SJSA1 (cell line): ENCODE data around the gene HIPK4. TPM values are rescaled to one million over a fixed set of nuclear protein-coding genes. Genes with fewer than 3 reads are reported as not detected.

Source experiments
- DNase-seq, 2 experiments: peaks; one replicate each; pipeline ENCODE4 v3.0.0-alpha.2; 2015 to 2020; ENCODE audit warnings: low spot score in 2 of 2, low read depth in 1 of 2
- H3K27ac ChIP-seq: fragments of 250-450 bp; sonication (Bioruptor Pico); 2 replicates; pipeline ENCODE4 v1.5.1; 2020; ENCODE audit warnings: mild to moderate bottlenecking, moderate library complexity
- H3K27me3 ChIP-seq: fragments of 250-450 bp; sonication (Bioruptor Pico); replicated peaks from 2 replicates; pipeline ENCODE4 v1.5.1; 2020; ENCODE audit warnings: mild to moderate bottlenecking, moderate library complexity
- H3K36me3 ChIP-seq: fragments of 250-450 bp; sonication (Bioruptor Pico); 2 replicates; pipeline ENCODE4 v1.5.1; 2020; ENCODE audit warnings: mild to moderate bottlenecking
- H3K4me1 ChIP-seq: fragments of 250-450 bp; sonication (Bioruptor Pico); replicated peaks from 2 replicates; pipeline ENCODE4 v1.6.1; 2021; ENCODE audit warnings: mild to moderate bottlenecking
- H3K4me3 ChIP-seq: fragments of 250-450 bp; sonication (Bioruptor Pico); 2 replicates; pipeline ENCODE4 v1.5.1; 2020; ENCODE audit warnings: mild to moderate bottlenecking
- H3K9me3 ChIP-seq: fragments of 250-450 bp; sonication (Bioruptor Pico); replicated peaks from 2 replicates; pipeline ENCODE4 v1.5.1; 2020; ENCODE audit warnings: mild to moderate bottlenecking
- total RNA-seq: library from RNA; depleted of rRNA; stranded (reverse); fragments of >200 nt; shearing (Covaris generic); gene quantifications from 2 replicates; pipeline ENCODE4 v1.2.3, GENCODE V29; 2014

The HIPK4 gene
- total RNA-seq, 1 experiment from 2014 or later, result 0.08 TPM

- peaks cover 22% of the 10 kb centered on the region for H3K4me1 ChIP-seq
- no peaks in the 10 kb centered on the region for H3K9me3 ChIP-seq
- no peaks in the 10 kb centered on the region; the same call in 1 of the 2 replicates for H3K36me3 ChIP-seq
- no peaks in the 10 kb centered on the region for H3K27me3 ChIP-seq
- H3K4me3 ChIP-seq, result no peak overlapping the region
- DNase-seq, result no peak
- no peak overlapping the region for H3K27ac ChIP-seq
Observed at GRCh38 chr19:40360708-40361241, 29.2 kb downstream of the HIPK4 start.

- Histone ChIP-seq H3K4me3 (no peak overlapping the region), H3K9me3 (no peaks in the 10 kb centered on the region), H3K4me1 (peaks cover 19% of the 10 kb centered on the region), H3K36me3 (no peaks in the 10 kb centered on the region; the same call in 1 of the 2 replicates), H3K27me3 (no peaks in the 10 kb centered on the region), H3K27ac (no peak overlapping the region)
- no peak for DNase-seq
Observed at GRCh38 chr19:40360020-40360707, 29.8 kb downstream of the HIPK4 start.

DNA sequence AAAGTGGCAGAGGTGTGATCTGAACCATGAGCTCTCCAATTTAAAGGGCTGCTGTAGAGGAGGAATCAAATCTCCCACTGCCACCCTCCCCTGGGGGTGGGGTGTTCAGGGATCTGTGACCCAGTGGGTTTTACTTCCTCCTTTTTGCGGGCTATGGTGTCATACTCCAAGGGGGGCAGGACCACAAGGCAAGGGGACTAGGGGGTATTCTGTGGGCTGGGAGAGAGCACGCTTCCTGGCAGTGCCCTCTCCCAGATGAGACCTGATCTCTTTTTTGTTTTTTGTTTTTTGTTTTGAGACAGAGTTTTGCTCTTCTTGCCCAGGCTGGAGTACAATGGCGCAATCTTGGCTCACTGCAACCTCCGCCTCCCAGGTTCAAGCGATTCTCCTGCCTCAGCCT lies 31.2 kb downstream of the HIPK4 start:
- Histone ChIP-seq H3K4me1 (peaks cover 18% of the 10 kb centered on the region), H3K4me3 (no peak overlapping the region), H3K9me3 (no peaks in the 10 kb centered on the region), H3K27me3 (no peaks in the 10 kb centered on the region), H3K27ac (no peak overlapping the region), H3K36me3 (no peaks in the 10 kb centered on the region; the same call in 1 of the 2 replicates)
- no peak for DNase-seq

DNA sequence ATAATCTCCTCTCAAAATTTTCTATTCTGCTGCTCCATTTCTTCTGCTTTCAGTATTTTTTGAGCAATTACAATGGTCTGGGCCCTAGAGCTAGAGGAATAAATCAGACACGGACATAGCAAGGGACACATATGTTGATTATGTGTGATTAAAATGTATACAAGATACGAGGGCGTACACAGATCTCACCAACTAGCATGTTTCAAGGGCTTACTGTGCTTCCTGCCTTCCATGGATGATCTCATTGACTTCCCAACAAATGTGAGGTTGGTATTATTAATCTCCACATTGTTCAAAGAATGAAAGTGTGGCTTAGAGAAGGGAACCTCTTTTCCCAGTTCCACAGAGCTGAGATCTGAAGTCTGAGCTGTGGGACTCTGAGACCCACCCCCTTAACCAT lies 32.3 kb downstream of the HIPK4 start:
- Histone ChIP-seq H3K9me3 (no peaks in the 10 kb centered on the region), H3K4me1 (peaks cover 18% of the 10 kb centered on the region), H3K36me3 (no peaks in the 10 kb centered on the region; the same call in 1 of the 2 replicates), H3K27me3 (no peaks in the 10 kb centered on the region), H3K27ac (peak overlapping the region; percentile 69), H3K4me3 (no peak overlapping the region)
- DNase-seq, result peak in 1 of 2 experiments; percentile 24

DNA sequence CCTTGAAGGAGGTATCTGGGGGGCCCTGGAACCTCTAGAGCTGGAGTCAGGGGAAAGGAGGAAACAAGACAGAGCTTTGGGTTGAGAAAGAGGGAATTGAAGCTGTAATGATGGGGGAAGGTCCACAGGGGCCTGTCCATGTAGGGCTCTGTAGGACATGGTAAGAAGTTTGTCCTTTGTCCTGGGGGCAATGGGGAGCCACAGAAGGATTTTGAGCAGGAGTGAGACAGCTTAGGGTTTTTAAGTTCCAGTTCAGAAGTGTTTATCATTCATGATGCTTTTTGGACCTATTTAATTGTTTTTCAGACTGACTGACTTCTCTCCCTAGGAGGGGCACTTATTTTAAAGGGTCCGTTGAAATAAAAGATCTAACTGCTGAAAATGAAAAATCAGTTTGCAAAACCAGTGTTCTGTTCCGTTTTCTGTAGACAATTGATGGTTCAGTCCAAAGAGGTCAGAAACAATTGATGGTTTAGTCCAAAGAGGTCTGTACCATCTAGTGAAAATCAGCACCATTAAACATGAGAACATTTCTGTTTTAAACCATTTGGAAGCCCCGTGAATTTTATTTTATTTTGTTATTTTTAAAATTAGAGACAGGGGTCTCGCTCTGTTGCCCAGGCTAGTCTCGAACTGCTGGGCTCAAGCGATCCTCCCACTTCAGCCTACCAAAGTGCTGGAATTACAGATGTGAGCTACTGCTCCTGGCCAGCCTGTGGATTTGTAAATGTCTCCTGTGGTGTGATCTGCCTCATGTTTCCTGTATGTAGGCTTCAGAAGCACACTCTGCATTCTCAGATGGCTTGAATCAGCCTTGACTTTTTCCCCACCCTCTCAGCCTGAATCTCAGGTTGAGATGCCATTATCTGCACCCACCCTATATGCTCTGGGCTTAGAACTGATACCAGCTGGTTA lies 33.0 kb downstream of the HIPK4 start:
- no peaks in the 10 kb centered on the region for H3K27me3 ChIP-seq
- H3K9me3 ChIP-seq, result no peaks in the 10 kb centered on the region
- no peak for DNase-seq
- H3K4me3 ChIP-seq, result no peak overlapping the region
- H3K4me1 ChIP-seq, result peaks cover 18% of the 10 kb centered on the region
- H3K27ac ChIP-seq, result peak overlapping the region; percentile 69
- H3K36me3 ChIP-seq, result no peaks in the 10 kb centered on the region; the same call in 1 of the 2 replicates

DNA sequence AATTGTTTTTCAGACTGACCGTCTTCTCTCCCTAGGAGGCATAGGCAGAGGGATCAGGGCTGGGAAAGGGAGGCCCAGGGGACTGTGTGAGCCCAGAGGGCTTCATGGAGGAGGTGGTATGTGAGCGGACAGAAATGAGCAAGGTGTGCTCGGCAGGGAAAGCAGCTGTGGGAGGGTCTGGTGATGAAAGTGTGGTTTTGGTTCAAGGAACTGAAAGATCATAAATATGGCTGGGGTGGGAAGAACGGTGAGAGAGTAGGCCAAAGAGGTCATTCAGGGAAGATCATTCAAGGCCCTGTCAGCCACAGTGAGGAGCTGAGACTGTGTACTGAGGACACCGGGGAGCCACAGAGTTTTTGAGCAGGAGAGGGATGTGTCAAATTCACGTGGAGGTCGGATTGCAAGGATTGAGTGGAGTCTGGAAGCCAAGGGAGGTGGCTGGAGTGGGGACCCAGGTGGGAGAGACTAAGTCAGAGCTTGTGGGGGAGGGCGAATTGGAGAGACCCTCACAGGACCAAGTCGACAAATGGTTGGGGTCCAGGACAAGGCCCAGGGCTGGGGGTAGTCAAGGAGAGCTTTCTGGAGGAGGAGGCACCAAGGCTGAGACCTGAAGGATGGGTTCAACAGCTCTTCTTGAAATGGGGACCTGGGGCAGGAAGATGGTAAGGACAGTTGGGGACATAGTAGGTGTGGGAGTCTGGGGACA lies 33.9 kb downstream of the HIPK4 start:
- Histone ChIP-seq H3K27ac (no peak overlapping the region), H3K27me3 (no peaks in the 10 kb centered on the region), H3K4me3 (no peak overlapping the region), H3K36me3 (no peaks in the 10 kb centered on the region; the same call in 1 of the 2 replicates), H3K9me3 (no peaks in the 10 kb centered on the region), H3K4me1 (peaks cover 18% of the 10 kb centered on the region)
- no peak for DNase-seq

DNA sequence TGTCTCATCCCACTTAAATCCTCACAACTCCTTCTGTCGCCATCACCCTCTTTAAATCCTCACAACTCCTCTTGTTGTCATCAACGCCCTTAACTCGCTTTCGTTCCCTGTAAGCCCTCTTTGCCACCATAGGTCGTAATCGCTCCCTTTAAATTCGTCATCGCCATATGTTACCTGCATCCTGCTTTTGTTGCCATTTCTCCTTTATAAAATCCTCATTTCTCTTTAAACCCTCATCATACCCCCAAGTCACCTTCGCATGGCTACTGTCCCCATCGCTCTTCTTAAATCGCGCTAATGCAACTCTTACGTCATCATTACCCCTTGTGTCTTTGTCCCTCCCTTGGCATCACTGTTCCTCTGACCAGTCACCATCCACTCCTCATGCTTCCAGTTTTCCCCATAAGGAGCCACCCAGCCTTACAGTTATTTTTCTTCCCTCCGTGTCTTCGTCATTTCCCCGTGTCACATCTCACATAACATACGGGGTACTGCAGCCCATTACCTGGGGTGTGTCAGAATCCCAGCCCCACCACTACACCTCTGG lies 40.9 kb downstream of the HIPK4 start:
- DNase-seq, result peak in 1 of 2 experiments; percentile 54
- peaks cover 3% of the 10 kb centered on the region; the same call in 1 of the 2 replicates for H3K36me3 ChIP-seq
- peaks cover 7% of the 10 kb centered on the region for H3K4me1 ChIP-seq

DNA sequence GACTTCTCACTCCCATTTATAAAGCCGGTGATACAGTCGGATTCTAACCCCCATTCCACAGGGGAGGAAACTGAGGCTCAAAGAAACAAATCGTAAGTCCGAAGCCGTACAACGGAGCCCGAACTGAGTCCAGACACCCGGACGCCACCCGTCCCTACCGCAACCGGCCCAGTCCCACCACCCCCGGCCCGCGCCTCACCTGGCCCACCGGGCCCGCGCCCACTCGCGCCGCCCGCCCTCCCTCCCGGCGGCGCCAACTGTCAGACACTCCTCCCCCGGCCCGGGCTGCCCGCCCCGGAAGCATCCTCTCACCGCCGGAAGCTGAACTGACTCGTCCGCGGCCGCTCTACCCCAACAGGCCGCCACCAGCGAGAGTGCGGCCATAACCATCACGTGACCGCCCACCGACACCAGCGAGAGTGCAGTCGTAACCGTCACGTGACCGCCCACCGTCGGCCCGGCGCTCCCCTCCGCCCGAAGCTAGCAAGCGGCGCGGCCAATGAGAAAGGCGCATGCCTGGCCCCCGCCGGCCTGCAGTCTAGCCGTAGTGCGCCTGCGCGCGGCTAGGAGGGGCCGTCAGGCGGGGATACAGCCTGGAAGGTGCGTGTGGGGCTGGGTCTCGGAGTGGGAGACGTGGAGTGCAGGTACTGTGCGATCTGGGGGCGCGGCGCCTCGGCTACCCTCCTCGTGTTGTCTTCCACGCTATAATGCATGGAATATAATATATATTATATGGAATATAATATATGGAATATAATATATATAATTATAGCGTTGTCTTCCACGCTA lies 41.7 kb downstream of the HIPK4 start, which contains the start of the genes C19orf47 and PLD3:
C19orf47 (minus strand) TSS at position 273 of the 789 bp plus-strand sequence. CDS start 6,540 bp downstream, outside the sequence.
PLD3 (plus strand) TSS at position 571 of the 789 bp plus-strand sequence. CDS start 17,789 bp downstream, outside the sequence.
- DNase-seq, result peak; percentile 98 to 99
- peaks cover 7% of the 10 kb centered on the region for H3K4me1 ChIP-seq
- H3K27ac ChIP-seq, result peak within 1 kb of the TSS; percentile 22
- H3K36me3 ChIP-seq, result peaks cover 3% of the 10 kb centered on the region; the same call in 1 of the 2 replicates
- peak within 1 kb of the TSS; percentile 56 for H3K4me3 ChIP-seq
- no peaks in the 10 kb centered on the region for H3K9me3 ChIP-seq
- no peaks in the 10 kb centered on the region for H3K27me3 ChIP-seq

More for the DNA sequence above, 40.9 kb downstream of the HIPK4 start:
- no peaks in the 10 kb centered on the region for H3K9me3 ChIP-seq
- H3K27me3 ChIP-seq, result no peaks in the 10 kb centered on the region
- peak overlapping the region; percentile 56 for H3K4me3 ChIP-seq
- peak overlapping the region; percentile 3 for H3K27ac ChIP-seq

DNA sequence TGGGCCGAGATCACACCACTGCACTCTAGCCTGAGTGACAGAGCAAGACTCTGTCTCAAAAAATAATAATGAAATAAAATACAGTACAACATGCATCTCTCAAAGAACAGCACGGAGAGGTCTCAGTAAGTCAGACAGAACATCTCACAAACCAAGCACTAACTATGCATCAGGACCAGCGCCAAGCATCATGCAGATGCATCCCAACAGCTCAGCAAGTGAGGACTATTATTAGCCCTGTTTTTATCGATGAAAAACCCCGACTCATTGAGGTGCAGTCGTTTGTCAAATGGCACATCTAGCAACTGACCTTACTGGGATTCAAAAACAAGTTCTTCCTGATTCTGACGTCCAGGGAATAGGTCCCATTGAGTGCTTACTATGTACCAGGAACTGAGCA lies 45.6 kb downstream of the HIPK4 start:
- Histone ChIP-seq H3K27me3 (no peaks in the 10 kb centered on the region), H3K36me3 (peaks cover 7% of the 10 kb centered on the region), H3K9me3 (no peaks in the 10 kb centered on the region), H3K27ac (no peak overlapping the region), H3K4me3 (no peak overlapping the region), H3K4me1 (peaks cover 7% of the 10 kb centered on the region)
- DNase-seq, result no peak

GRCh38 chr19:40342644-40343311 lies 47.2 kb downstream of the HIPK4 start:
- H3K27ac ChIP-seq, result no peak overlapping the region
- no peaks in the 10 kb centered on the region for H3K27me3 ChIP-seq
- DNase-seq, result no peak
- H3K9me3 ChIP-seq, result no peaks in the 10 kb centered on the region
- H3K4me1 ChIP-seq, result peaks cover 4% of the 10 kb centered on the region; the same call in 1 of the 2 replicates
- H3K4me3 ChIP-seq, result no peak overlapping the region
- peaks cover 17% of the 10 kb centered on the region for H3K36me3 ChIP-seq

DNA sequence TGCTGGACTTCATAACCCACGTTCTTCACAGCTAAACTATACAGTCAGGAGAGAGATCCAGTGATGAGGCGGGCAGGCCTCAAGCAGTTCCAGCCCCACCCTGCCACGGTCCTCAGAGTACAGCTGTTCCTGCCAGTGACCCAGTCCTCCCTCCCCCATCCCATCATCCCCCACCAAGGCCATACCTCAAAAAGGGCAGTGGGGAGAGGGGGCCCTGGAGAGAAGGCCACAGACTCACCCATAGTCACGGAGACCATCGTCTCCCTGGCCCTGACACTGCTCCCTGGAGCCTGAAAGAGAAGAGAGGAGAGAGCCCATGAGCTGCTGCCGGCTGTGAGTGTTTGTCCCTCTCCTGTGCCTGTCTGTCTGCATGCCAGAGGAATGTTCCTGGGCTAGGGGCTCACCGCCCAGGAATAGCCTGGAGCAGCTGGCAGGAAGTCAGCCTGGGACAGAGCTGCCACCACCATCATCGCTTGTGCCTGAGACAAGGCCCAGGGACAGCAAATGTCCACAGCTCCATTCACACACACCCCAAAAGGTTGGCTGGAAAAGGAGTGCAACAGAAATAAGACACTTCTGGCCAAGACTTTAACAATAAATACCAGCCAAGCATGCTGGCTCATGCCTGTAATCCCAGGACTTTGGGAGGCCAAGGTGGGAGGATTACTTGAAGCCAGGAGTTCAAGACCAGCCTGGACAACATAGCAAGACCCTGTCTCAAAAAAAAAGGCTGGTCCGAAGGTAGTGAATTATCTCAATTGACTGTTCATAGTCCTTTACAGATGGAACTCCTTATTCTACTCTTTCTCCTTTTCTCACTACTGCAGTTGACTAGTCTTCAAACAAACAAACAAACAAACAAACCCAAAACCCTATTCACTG lies 48.1 kb downstream of the HIPK4 start:
- Histone ChIP-seq H3K9me3 (no peaks in the 10 kb centered on the region), H3K36me3 (peaks cover 22% of the 10 kb centered on the region), H3K4me3 (no peak overlapping the region), H3K27ac (no peak overlapping the region), H3K27me3 (no peaks in the 10 kb centered on the region), H3K4me1 (no peaks in the 10 kb centered on the region)
- no peak for DNase-seq
